ENCODE data around the gene POLR1C.
"Not testable (repeated sequence)": the region's sequence is repeated elsewhere in the genome, so short reads cannot be mapped to it uniquely, and the experiment has no call there.

POLR1C gene

DNA sequence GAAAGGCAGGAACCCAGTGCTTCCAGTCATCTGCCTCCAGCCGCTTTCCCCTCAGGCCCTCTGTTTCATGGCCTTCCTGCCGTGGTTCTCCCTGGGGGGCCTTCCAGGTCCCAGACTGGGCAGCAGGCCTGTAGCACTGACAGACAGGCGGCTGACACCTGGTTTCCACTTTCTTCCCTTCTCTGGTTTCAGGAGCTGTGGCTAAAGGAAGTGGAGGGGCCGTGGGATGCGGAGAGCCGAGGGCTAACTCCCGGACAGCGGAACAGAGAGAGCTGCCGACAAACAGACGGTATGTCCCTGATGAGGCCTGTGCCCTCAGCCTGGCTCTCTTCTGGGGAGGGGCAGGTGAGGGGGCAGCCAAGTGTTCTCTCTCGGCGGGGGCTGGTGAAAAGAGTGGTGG is 19.2 kb upstream of the POLR1C start:
- no peak for TF ChIP-seq EZH2 (IDR thresholded peaks at IDR 0.05; ENCODE audit: borderline replicate concordance, low read depth, low read length, severe bottlenecking)
- TF ChIP-seq, protein P1, sequence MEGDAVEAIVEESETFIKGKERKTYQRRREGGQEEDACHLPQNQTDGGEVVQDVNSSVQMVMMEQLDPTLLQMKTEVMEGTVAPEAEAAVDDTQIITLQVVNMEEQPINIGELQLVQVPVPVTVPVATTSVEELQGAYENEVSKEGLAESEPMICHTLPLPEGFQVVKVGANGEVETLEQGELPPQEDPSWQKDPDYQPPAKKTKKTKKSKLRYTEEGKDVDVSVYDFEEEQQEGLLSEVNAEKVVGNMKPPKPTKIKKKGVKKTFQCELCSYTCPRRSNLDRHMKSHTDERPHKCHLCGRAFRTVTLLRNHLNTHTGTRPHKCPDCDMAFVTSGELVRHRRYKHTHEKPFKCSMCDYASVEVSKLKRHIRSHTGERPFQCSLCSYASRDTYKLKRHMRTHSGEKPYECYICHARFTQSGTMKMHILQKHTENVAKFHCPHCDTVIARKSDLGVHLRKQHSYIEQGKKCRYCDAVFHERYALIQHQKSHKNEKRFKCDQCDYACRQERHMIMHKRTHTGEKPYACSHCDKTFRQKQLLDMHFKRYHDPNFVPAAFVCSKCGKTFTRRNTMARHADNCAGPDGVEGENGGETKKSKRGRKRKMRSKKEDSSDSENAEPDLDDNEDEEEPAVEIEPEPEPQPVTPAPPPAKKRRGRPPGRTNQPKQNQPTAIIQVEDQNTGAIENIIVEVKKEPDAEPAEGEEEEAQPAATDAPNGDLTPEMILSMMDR (IDR thresholded peaks at IDR 0.05; ENCODE audit: borderline replicate concordance, extremely low read depth, low read length, poor library complexity, severe bottlenecking), result no peak
- Histone ChIP-seq H3K27me3 (ENCODE audit: insufficient read depth, low read length, poor library complexity) (no peaks in the 10 kb centered on the region), H3K79me2 (ENCODE audit: insufficient read depth, low read length) (peaks cover 9% of the 10 kb centered on the region; the same call in 1 of the 2 replicates), H3K27ac (ENCODE audit: low read length) (no peak overlapping the region), H3K9ac (ENCODE audit: low read depth, low read length) (no peak overlapping the region), H4K20me1 (ENCODE audit: insufficient read depth, low read length) (peaks cover 21% of the 10 kb centered on the region), H3K9me3 (ENCODE audit: insufficient read depth, low read length, severe bottlenecking) (no peaks in the 10 kb centered on the region), H3K4me1 (ENCODE audit: insufficient read depth, low read length) (no peaks in the 10 kb centered on the region), H2AFZ (ENCODE audit: low read depth, low read length) (no peak overlapping the region), H3K4me3 (ENCODE audit: low read depth in 1 of 2, low read length in 2 of 2) (no peak overlapping the region), H3K4me2 (ENCODE audit: insufficient read depth, low read length) (no peak overlapping the region), H3K36me3 (ENCODE audit: insufficient read depth, low read length) (peaks cover 54% of the 10 kb centered on the region)
- ATAC-seq (ENCODE audit: insufficient read depth, low read depth) (no peak), DNase-seq (no peak)

DNA sequence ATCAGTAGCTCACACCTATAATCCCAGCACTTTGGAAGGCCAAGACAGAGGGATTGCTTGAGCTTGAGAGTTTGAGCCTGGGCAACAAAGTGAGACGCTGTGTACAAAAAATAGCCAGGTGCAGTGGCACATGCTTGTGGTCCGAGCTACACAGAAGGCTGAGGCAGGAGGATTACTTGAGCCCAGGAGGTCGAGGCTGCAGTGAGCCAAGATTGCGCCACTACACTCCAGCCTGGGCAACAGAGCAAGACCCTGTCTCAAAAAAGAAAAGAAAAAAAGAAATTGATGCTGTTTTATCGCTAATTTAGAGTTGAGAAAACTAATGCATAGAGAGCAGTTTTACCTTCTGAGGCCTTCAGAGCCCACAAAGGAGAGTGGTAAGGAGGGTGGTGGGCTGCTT is 18.6 kb upstream of the POLR1C start:
- not testable (repeated sequence) for H3K4me1 ChIP-seq (ENCODE audit: insufficient read depth, low read length); ATAC-seq (ENCODE audit: insufficient read depth, low read depth); H3K79me2 ChIP-seq (ENCODE audit: insufficient read depth, low read length); H3K27ac ChIP-seq (ENCODE audit: low read length); DNase-seq; H3K27me3 ChIP-seq (ENCODE audit: insufficient read depth, low read length, poor library complexity); H3K4me2 ChIP-seq (ENCODE audit: insufficient read depth, low read length); H3K9me3 ChIP-seq (ENCODE audit: insufficient read depth, low read length, severe bottlenecking); H3K9ac ChIP-seq (ENCODE audit: low read depth, low read length); H2AFZ ChIP-seq (ENCODE audit: low read depth, low read length); H3K4me3 ChIP-seq (ENCODE audit: low read depth in 1 of 2, low read length in 2 of 2)
- peaks cover 21% of the 10 kb centered on the region for H4K20me1 ChIP-seq (ENCODE audit: insufficient read depth, low read length)
- H3K36me3 ChIP-seq (ENCODE audit: insufficient read depth, low read length), result peaks cover 60% of the 10 kb centered on the region

DNA sequence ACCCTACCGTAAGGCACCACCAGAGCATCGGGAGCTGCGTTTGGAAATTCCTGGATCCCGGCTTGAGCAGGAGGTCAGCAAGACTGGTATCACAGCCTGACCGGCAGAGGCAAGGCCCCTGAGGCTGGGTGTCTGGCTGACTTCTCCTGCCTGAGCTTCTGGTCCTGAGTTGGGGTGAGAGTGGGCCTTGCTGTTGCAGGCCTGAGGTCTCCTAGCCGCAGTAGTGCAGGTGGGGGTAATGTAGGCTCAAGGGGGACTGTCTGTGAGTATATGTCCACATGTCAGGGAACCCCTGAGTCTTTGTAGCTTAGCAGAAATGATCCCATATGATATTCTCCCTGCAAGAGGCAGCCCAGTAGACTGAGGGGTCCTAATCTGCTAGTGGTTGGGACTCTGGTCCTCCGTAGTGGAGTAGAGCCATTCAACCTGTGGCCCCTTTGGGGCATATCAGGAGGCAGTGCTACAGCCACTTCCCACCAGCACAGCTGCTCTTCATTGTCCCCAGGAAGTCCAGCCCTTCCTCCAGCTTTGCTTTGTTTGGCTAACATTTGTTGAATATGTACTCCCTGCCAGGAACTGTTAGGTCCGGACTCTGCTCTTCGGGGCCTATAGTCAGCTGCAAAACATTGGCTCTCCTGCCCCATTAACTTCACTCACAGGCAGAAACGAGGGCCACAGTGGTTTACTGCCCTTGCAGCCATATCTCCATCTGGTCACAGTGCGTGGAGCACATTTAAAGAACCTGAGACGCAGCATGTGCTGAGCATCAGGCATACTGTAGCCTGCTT is 17.7 kb upstream of the POLR1C start:
- H3K36me3 ChIP-seq (ENCODE audit: insufficient read depth, low read length), result peaks cover 66% of the 10 kb centered on the region
- no peaks in the 10 kb centered on the region for H3K9me3 ChIP-seq (ENCODE audit: insufficient read depth, low read length, severe bottlenecking)

DNA sequence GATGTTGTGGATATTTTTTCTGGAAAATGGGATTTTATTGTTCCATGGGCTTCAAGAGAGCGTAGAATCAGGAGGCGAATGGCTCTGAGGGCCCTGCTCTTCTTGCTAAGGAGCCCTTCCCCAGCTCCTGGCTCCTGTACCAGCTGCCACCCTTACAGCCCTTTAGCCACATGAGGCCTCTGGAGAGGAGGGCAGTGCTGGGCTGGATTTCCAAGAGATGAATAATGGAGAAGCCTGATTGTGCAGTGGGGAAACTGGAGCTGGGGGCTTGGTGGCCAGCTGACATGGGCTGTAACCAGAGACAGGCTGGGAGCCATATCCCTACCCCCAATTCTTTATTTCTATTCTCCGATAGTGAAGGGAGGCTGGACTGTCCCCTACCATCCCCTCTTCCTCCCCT is 16.0 kb upstream of the POLR1C start:
- TF ChIP-seq, protein P1 (IDR thresholded peaks at IDR 0.05; ENCODE audit: borderline replicate concordance, extremely low read depth, low read length, poor library complexity, severe bottlenecking), result no peak
- no peak for TF ChIP-seq EZH2 (IDR thresholded peaks at IDR 0.05; ENCODE audit: borderline replicate concordance, low read depth, low read length, severe bottlenecking)
- H3K4me2 ChIP-seq (ENCODE audit: insufficient read depth, low read length), result no peak overlapping the region
- no peaks in the 10 kb centered on the region for H3K27me3 ChIP-seq (ENCODE audit: insufficient read depth, low read length, poor library complexity)
- H3K4me1 ChIP-seq (ENCODE audit: insufficient read depth, low read length), result no peaks in the 10 kb centered on the region
- H3K79me2 ChIP-seq (ENCODE audit: insufficient read depth, low read length), result no peaks in the 10 kb centered on the region
- H3K36me3 ChIP-seq (ENCODE audit: insufficient read depth, low read length), result peaks cover 83% of the 10 kb centered on the region
- no peak for DNase-seq
- H3K4me3 ChIP-seq (ENCODE audit: low read depth in 1 of 2, low read length in 2 of 2), result no peak overlapping the region
- H2AFZ ChIP-seq (ENCODE audit: low read depth, low read length), result no peak overlapping the region
- peaks cover 9% of the 10 kb centered on the region; the same call in 1 of the 2 replicates for H4K20me1 ChIP-seq (ENCODE audit: insufficient read depth, low read length)
- no peak for ATAC-seq (ENCODE audit: insufficient read depth, low read depth)
- H3K9ac ChIP-seq (ENCODE audit: low read depth, low read length), result no peak overlapping the region
- no peak overlapping the region for H3K27ac ChIP-seq (ENCODE audit: low read length)
- H3K9me3 ChIP-seq (ENCODE audit: insufficient read depth, low read length, severe bottlenecking), result no peaks in the 10 kb centered on the region

More for the DNA sequence above, 17.7 kb upstream of the POLR1C start:
- no peaks in the 10 kb centered on the region for H3K4me1 ChIP-seq (ENCODE audit: insufficient read depth, low read length)
- H3K79me2 ChIP-seq (ENCODE audit: insufficient read depth, low read length), result peaks cover 5% of the 10 kb centered on the region; the same call in 1 of the 2 replicates
- no peaks in the 10 kb centered on the region for H3K27me3 ChIP-seq (ENCODE audit: insufficient read depth, low read length, poor library complexity)
- ATAC-seq (ENCODE audit: insufficient read depth, low read depth) (no peak), DNase-seq (no peak)
- TF ChIP-seq, protein P1 (IDR thresholded peaks at IDR 0.05; ENCODE audit: borderline replicate concordance, extremely low read depth, low read length, poor library complexity, severe bottlenecking), result no peak
- TF ChIP-seq EZH2 (IDR thresholded peaks at IDR 0.05; ENCODE audit: borderline replicate concordance, low read depth, low read length, severe bottlenecking), result no peak
- H2AFZ ChIP-seq (ENCODE audit: low read depth, low read length), result no peak overlapping the region
- no peak overlapping the region for H3K4me2 ChIP-seq (ENCODE audit: insufficient read depth, low read length)
- peaks cover 17% of the 10 kb centered on the region for H4K20me1 ChIP-seq (ENCODE audit: insufficient read depth, low read length)
- no peak overlapping the region for H3K27ac ChIP-seq (ENCODE audit: low read length)
- H3K9ac ChIP-seq (ENCODE audit: low read depth, low read length), result no peak overlapping the region
- H3K4me3 ChIP-seq (ENCODE audit: low read depth in 1 of 2, low read length in 2 of 2), result no peak overlapping the region
